22Rv1 (cell line): Measurements from ENCODE around the gene NACC1.
A peak's percentile ranks its signal among the peaks of the same experiment; 100 is the strongest.
"Not testable (repeated sequence)": the region's sequence is repeated elsewhere in the genome, so short reads cannot be mapped to it uniquely, and the experiment has no call there.

Experiments
- H3K27ac ChIP-seq: fragments of 450-650 bp; 2 replicates; pipeline ENCODE4 v1.5.1; 2017
- ZFX ChIP-seq: fragments of 450-650 bp; IDR thresholded peaks from 2 replicates; pipeline ENCODE4 v1.6.1; 2017; ENCODE audit warnings: antibody characterized with exemption, borderline replicate concordance
- TF ChIP-seq, protein P1 (sequence below): fragments of 450-650 bp; IDR thresholded peaks from 2 replicates; pipeline ENCODE4 v1.5.1; 2017; ENCODE audit warnings: mild to moderate bottlenecking

NACC1 gene

DNA sequence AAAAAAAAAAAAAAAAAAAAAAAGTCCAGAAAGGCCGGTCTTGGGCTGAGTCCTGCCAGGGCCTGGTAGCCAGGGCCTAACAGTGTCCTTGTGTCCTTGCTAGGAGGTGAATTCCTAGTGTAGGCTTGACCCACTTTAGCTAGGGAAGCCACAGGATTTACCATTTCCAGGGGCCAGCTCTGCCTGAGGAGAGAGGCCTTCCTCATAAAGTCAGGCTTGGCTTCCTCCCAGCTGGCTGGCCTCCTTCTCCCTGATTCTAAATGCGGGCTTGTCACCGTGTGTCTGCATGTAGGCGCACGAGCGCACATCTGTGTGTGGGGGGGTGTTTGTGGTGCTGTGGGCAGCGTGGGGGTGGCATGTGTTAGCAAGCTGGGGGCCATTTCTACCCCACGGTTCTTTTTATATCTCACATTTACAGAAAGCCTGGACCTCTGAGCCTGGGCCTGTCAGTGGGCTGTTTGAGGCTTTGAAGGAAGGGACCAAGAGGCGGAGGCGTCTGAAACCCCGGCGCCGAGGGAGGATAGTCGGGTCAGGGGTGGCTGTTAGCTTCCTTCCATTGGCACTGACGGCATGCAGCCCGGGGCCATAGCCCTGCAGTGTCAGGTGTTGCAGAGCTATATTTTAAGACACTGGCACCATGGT is 63.8 kb downstream of the NACC1 start:
- TF ChIP-seq ZFX, result no peak
- TF ChIP-seq, protein P1, sequence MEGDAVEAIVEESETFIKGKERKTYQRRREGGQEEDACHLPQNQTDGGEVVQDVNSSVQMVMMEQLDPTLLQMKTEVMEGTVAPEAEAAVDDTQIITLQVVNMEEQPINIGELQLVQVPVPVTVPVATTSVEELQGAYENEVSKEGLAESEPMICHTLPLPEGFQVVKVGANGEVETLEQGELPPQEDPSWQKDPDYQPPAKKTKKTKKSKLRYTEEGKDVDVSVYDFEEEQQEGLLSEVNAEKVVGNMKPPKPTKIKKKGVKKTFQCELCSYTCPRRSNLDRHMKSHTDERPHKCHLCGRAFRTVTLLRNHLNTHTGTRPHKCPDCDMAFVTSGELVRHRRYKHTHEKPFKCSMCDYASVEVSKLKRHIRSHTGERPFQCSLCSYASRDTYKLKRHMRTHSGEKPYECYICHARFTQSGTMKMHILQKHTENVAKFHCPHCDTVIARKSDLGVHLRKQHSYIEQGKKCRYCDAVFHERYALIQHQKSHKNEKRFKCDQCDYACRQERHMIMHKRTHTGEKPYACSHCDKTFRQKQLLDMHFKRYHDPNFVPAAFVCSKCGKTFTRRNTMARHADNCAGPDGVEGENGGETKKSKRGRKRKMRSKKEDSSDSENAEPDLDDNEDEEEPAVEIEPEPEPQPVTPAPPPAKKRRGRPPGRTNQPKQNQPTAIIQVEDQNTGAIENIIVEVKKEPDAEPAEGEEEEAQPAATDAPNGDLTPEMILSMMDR, result no peak
- peak overlapping the region; percentile 43 for H3K27ac ChIP-seq

DNA sequence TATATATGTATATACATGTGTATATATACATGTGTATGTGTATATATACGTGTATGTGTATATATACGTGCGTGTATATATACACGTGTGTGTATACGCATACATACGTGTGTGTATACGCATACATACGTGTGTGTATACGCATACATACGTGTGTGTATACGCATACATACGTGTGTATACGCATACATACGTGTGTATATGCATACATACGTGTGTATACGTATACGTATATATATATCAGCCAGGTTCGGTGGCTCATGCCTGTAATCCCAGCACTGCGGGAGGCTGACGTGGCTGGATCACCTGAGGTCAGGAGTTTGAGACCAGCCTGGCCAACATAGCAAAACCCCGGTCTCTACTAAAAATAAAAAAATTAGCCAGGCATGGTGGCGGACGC is 66.9 kb downstream of the NACC1 start:
- H3K27ac ChIP-seq, result not testable (repeated sequence)

DNA sequence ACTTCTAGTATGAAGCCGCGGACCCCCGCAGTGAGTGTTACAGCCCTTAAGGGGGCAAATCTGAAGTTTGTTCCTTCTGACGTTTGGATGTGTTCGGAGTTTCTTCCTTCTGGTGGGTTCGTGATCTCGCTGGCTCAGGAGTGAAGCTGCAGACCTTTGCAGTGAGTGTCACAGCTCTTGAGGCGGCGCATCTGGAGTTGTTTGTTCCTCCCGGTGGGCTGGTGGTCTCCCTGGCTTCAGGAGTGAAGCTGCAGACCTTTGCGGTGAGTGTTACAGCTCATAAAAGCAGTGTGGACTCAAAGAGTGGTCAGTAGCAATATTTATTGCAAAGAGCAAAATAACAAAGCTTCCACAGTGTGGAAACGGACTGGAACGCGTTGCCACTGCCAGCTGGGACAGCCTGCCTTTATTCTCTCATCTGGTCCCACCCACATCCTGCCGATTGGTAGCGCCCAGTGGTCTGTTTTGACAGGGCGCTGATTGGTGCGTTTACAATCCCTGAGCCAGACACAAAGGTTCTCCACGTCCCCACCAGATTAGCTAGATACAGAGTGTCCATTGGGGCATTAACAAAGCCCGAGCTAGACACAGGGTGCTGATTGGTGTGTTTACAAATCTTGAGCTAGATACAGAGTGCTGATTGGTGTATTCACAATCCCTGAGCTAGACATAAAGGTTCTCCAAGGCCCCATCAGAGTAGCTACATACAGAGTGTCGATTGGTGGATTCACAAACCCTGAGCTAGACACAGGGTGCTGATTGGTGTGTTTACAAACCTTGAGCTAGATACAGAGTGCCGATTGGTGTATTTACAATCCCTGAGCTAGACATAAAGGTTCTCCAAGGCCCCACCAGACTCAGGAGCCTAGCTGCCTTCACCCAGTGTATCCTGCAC is 67.9 kb downstream of the NACC1 start:
- not testable (repeated sequence) for H3K27ac ChIP-seq

DNA sequence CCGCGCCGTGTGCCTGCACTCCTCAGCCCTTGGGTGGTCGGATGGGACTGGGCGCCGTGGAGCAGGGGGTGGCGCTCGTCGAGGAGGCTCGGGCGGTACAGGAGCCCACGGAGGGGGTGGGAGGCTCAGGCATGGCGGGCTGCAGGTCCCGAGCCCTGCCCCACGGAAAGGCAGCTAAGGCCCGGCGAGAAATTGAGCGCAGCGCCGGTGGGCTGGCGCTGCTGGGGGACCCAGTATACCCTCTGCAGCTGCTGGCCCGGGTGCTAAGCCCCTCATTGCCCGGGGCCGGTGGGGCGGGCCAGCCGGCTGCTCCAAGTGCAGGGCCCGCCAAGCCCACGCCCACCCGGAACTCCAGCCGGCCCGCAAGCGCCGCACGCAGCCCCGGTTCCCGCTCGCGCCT is 68.6 kb downstream of the NACC1 start:
- H3K27ac ChIP-seq, result not testable (repeated sequence)

DNA sequence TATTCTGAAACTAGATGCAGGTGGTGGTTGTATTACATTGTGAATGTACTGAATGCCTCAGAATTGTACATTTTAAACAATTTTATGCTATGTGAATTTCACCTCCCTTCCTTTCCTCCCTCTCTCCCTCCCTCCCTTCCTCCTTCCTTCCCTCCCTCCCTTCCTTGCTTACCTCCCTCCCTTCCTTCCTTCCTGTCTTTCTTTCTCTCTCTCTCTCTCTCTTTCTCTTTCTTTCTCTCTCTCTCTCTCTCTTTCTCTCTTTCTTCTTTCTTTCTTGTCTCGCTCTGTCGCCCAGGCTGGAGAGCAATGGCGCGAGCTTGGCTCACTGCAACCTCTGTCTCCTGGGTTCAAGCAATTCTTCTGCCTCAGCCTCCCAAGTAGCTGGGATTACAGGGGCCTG is 69.4 kb downstream of the NACC1 start:
- no peak for TF ChIP-seq ZFX
- TF ChIP-seq, protein P1, result no peak
- no peak overlapping the region for H3K27ac ChIP-seq

DNA sequence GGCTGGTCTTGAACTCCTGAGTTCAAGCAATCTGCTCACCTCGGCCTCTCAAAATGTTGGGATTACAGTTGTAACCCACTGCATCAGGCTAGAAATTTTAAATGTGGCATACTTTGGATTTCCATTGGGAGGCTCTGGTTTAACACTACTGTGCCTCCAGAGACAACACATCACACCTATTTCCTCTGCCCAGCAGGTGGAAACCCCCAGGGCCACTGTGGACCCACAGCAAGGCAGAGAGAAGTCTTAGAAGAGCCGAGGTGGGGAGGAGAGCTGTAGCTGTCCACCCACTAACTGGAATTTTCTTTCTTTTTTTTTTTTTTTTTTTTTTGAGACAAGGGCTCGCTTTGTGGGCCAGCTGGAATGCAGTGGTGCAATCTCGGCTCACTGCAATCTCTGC is 71.5 kb downstream of the NACC1 start:
- TF ChIP-seq ZFX, result no peak
- TF ChIP-seq, protein P1, result no peak
- no peak overlapping the region for H3K27ac ChIP-seq
